Measurements from ENCODE around the gene PRR23A. TPM values are rescaled to one million over a fixed set of nuclear protein-coding genes. Genes with fewer than 3 reads are reported as not detected.

The PRR23A gene
- total RNA-seq, 1 experiment from 2014 or later: not detected

DNA sequence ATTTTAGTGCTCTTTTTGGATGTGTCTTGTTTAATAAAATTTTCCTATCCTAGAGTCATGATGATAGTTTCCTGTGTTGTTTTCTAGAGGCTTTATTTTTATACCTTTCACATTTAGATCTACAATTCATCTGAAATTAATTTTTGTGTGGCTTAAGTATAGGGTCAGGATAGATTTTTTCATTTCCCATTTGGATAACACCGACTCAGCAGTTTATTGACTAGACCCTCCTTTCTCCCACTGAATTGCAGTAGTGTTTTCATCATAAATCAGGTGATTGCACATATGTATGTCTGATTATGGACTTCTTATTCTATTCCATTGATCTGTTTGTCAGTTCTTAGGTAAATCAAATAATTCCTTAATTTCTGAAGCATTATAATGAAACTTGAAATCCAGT, 10.4 kb downstream of the PRR23A start:
- no peak for DNase-seq
- Histone ChIP-seq H3K4me1 (no peaks in the 10 kb centered on the region), H3K27me3 (no peaks in the 10 kb centered on the region), H3K9me3 (replicated peaks) (no peaks in the 10 kb centered on the region), H3K4me3 (no peak overlapping the region), H3K36me3 (no peaks in the 10 kb centered on the region), H3K27ac (no peak overlapping the region)

GRCh38 chr3:138987181-138987580, 18.9 kb downstream of the PRR23A start:
- no peaks in the 10 kb centered on the region for H3K4me1 ChIP-seq
- no peak overlapping the region for H3K27ac ChIP-seq
- H3K9me3 ChIP-seq (replicated peaks): no peaks in the 10 kb centered on the region
- no peaks in the 10 kb centered on the region; the same call in 1 of the 2 replicates for H3K27me3 ChIP-seq
- no peaks in the 10 kb centered on the region for H3K36me3 ChIP-seq
- H3K4me3 ChIP-seq: no peak overlapping the region
- DNase-seq: no peak

DNA sequence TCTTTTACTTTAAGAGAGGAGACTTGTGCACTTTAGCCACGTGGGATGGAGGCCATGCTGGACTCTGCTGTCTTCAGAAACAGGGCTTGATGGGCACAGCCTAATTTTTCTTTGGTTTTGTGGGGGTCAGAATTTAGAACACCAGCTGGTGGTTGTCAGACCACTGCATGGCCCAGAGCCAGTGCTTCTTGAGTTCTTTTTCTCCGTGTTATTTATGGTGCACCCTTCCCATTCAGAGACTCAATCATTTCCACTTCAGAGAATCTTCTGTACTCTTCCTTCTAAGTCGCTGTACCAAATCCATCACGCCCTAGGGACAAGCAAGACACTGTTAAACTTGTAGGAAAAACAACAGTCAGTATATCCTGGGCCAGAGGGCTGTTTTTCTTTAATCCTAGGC, 20.1 kb downstream of the PRR23A start:
- Histone ChIP-seq H3K4me3 (no peak overlapping the region), H3K27ac (no peak overlapping the region), H3K9me3 (replicated peaks) (no peaks in the 10 kb centered on the region), H3K36me3 (no peaks in the 10 kb centered on the region), H3K4me1 (no peaks in the 10 kb centered on the region), H3K27me3 (no peaks in the 10 kb centered on the region; the same call in 1 of the 2 replicates)
- no peak for DNase-seq

GRCh38 chr3:138984816-138985215, 21.3 kb downstream of the PRR23A start:
- no peak overlapping the region for H3K4me3 ChIP-seq
- no peaks in the 10 kb centered on the region for H3K9me3 ChIP-seq (replicated peaks)
- DNase-seq: no peak
- no peak overlapping the region for H3K27ac ChIP-seq
- no peaks in the 10 kb centered on the region; the same call in 1 of the 2 replicates for H3K27me3 ChIP-seq
- H3K4me1 ChIP-seq: no peaks in the 10 kb centered on the region; the same call in 1 of the 2 replicates
- H3K36me3 ChIP-seq: no peaks in the 10 kb centered on the region

DNA sequence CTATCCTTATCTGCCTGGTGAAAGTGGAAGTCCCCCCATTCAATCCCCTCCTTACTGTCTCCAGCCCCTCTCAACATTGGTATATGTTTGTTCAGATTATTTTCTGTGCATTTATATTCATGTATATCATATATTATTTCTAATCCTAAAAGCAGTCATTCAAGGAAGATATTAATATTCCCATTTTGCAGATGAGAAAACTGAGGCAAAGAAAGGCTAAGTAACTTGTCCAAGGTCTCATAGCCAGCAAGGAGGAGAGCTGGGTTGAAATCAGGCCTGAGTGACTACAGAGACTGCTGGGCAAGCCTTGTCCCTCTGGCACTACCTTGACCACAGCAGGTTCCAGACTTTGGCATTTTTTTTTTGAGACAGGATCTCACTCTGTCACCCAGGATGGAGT, 30.0 kb downstream of the PRR23A start:
- Histone ChIP-seq H3K4me3 (no peak overlapping the region), H3K4me1 (peaks cover 9% of the 10 kb centered on the region), H3K9me3 (replicated peaks) (no peaks in the 10 kb centered on the region), H3K27ac (no peak overlapping the region), H3K36me3 (no peaks in the 10 kb centered on the region), H3K27me3 (no peaks in the 10 kb centered on the region)
- no peak for DNase-seq

DNA sequence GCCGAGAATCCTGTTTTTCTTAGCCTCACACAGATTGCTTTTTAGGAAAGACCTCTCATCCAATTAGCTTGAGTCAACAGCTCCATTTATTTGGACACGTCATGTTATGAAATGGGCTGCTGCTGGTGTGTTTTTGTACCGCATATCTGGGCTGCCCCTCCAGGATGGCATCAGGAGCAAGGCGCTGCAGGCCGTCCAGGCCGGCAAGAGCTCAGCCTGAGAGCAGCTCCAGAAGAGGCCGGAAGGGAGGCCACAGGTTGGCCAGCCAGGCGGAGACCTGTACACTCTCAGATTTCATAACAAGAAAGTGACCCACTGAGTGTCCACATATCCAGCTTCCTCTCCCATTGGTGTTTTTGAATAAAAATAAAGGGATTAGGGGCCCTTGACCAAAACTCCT, 30.7 kb downstream of the PRR23A start:
- H3K27me3 ChIP-seq: no peaks in the 10 kb centered on the region
- DNase-seq: no peak
- no peak overlapping the region for H3K4me3 ChIP-seq
- H3K4me1 ChIP-seq: peaks cover 9% of the 10 kb centered on the region
- no peak overlapping the region for H3K27ac ChIP-seq
- H3K36me3 ChIP-seq: no peaks in the 10 kb centered on the region
- no peaks in the 10 kb centered on the region for H3K9me3 ChIP-seq (replicated peaks)

DNA sequence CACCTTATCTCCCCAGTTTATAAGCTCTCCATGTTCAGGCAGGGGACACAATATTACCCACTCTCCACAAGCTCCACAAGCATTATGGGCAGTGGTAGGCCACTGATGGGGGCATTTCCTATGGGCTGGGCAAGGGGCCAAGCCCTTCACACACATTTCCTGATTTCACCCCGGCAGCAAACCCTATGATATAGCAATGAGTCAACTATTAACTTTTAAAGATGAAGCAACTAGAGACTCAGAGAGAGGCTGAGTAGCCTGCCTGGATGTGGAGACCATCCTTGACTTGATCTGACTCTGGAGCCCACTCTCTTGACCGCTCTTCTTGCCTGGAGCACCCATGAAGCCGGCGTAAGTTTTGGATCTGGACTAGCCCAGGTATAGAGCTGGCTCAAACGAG, 31.6 kb downstream of the PRR23A start:
- no peak for DNase-seq
- H3K27ac ChIP-seq: no peak overlapping the region
- H3K27me3 ChIP-seq: no peaks in the 10 kb centered on the region
- no peaks in the 10 kb centered on the region for H3K9me3 ChIP-seq (replicated peaks)
- no peaks in the 10 kb centered on the region for H3K36me3 ChIP-seq
- H3K4me3 ChIP-seq: no peak overlapping the region
- H3K4me1 ChIP-seq: peaks cover 9% of the 10 kb centered on the region

GRCh38 chr3:138972941-138973340, 33.1 kb downstream of the PRR23A start:
- H3K36me3 ChIP-seq: no peaks in the 10 kb centered on the region
- no peaks in the 10 kb centered on the region for H3K27me3 ChIP-seq
- H3K9me3 ChIP-seq (replicated peaks): no peaks in the 10 kb centered on the region
- H3K4me3 ChIP-seq: no peak overlapping the region
- no peak overlapping the region for H3K27ac ChIP-seq
- peaks cover 9% of the 10 kb centered on the region for H3K4me1 ChIP-seq
- DNase-seq: no peak

DNA sequence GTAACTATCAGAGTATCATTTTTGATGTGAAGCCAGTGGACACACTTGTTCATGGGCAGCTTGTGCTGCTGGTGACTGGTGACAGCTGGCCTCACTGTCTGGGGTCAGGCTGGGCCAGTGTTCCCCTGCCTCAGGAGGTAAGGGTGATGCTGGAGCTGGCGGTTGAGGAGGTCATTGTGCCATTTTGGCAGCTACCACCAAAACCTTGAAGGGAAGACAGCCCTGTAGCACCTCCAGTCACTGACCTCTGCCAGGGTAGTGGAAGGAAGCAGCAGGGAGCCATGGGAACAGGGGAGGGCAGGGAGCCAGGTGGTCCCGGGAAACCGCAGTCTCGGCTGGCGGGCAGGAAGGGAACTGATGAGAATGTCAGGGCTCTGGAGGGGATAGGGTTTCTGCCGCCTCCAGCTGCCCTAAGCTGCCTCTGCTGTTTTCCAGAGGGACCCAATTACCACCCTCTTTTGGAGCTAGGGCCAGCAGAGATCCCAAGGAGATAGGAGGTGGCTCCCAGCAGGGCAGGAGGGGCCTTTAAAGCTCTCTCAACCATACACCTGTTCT, 34.2 kb downstream of the PRR23A start:
- peak; percentile 70 to 79 for DNase-seq
- Histone ChIP-seq H3K9me3 (replicated peaks) (no peaks in the 10 kb centered on the region), H3K4me3 (no peak overlapping the region), H3K4me1 (peaks cover 9% of the 10 kb centered on the region), H3K27me3 (no peaks in the 10 kb centered on the region), H3K36me3 (no peaks in the 10 kb centered on the region), H3K27ac (no peak overlapping the region)

GRCh38 chr3:138964923-138965322, 41.1 kb downstream of the PRR23A start:
- peaks cover 2% of the 10 kb centered on the region for H3K9me3 ChIP-seq (replicated peaks)
- H3K4me3 ChIP-seq: no peak overlapping the region
- no peaks in the 10 kb centered on the region for H3K36me3 ChIP-seq
- no peak for DNase-seq
- no peaks in the 10 kb centered on the region for H3K27me3 ChIP-seq
- H3K27ac ChIP-seq: no peak overlapping the region
- no peaks in the 10 kb centered on the region for H3K4me1 ChIP-seq

- H3K36me3 ChIP-seq: no peaks in the 10 kb centered on the region
- no peaks in the 10 kb centered on the region for H3K27me3 ChIP-seq
- DNase-seq: no peak
- H3K4me1 ChIP-seq: no peaks in the 10 kb centered on the region
- H3K9me3 ChIP-seq (replicated peaks): peaks cover 2% of the 10 kb centered on the region
- no peak overlapping the region for H3K4me3 ChIP-seq
- no peak overlapping the region for H3K27ac ChIP-seq
Observed at GRCh38 chr3:138964264-138964663, 41.8 kb downstream of the PRR23A start.

DNA sequence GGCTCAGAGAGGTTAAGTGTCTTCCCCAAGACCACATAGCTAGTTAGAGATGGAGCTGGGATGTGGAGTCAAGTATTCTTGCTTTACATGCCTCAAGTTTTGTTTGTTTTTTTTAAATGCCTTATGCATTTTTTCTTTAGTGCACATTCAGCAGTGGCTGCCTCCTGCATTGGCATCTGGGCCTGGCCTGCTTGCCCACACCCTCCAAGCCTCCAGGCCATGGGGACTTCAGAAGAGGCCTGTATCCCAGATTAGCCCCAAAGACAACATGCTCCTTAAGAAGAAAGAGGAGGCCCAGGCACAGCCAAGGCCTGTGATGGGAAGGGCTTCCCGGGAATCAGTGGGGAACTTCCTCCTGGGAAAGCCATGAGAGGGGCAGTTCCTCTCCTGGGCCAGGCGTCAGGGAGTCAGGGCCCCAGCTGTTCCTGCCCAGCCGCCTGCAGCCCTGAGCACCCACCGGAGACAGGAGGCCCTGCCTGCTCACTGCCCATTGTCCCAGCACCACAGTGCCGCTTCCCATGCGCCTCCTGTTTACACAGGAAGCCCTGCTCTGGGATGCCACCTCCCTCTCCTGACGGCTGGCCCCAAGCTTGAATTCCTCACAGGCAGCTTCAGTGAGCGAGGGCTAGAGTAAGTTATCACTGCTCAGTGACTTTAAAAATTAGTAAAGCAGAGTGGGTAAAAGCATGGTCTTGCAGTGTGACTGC, 43.1 kb downstream of the PRR23A start:
- Histone ChIP-seq H3K4me1 (no peaks in the 10 kb centered on the region), H3K27ac (no peak overlapping the region), H3K36me3 (no peaks in the 10 kb centered on the region), H3K9me3 (replicated peaks) (peaks cover 2% of the 10 kb centered on the region), H3K4me3 (no peak overlapping the region), H3K27me3 (no peaks in the 10 kb centered on the region; the same call in 1 of the 2 replicates)
- peak in 1 of 2 experiments; percentile 15 for DNase-seq

GRCh38 chr3:138960417-138960852, 45.6 kb downstream of the PRR23A start:
- H3K27me3 ChIP-seq: no peaks in the 10 kb centered on the region; the same call in 1 of the 2 replicates
- peaks cover 2% of the 10 kb centered on the region for H3K9me3 ChIP-seq (replicated peaks)
- H3K4me1 ChIP-seq: no peaks in the 10 kb centered on the region
- H3K4me3 ChIP-seq: no peak overlapping the region
- no peak for DNase-seq
- H3K27ac ChIP-seq: no peak overlapping the region
- no peaks in the 10 kb centered on the region for H3K36me3 ChIP-seq
